ENCODE data around the gene NCKAP5.

The NCKAP5 gene

GRCh38 chr2:132751836-132752235, 816.4 kb downstream of the NCKAP5 start:
- no peak for DNase-seq (ENCODE audit: extremely low read depth in 1 of 2, low read depth in 1 of 2)

GRCh38 chr2:132750606-132751005, 817.7 kb downstream of the NCKAP5 start:
- no peak for DNase-seq (ENCODE audit: extremely low read depth in 1 of 2, low read depth in 1 of 2)

GRCh38 chr2:132747046-132747445, 821.2 kb downstream of the NCKAP5 start:
- DNase-seq (ENCODE audit: extremely low read depth in 1 of 2, low read depth in 1 of 2) = no peak

GRCh38 chr2:132741754-132742153, 826.5 kb downstream of the NCKAP5 start:
- DNase-seq (ENCODE audit: extremely low read depth in 1 of 2, low read depth in 1 of 2) = no peak

GRCh38 chr2:132740081-132740720, 828.1 kb downstream of the NCKAP5 start:
- no peak for DNase-seq (ENCODE audit: extremely low read depth in 1 of 2, low read depth in 1 of 2)

- no peak for DNase-seq (ENCODE audit: extremely low read depth in 1 of 2, low read depth in 1 of 2)
Measured at GRCh38 chr2:132738223-132738622, 830.0 kb downstream of the NCKAP5 start.

- no peak for DNase-seq (ENCODE audit: extremely low read depth in 1 of 2, low read depth in 1 of 2)
Measured at GRCh38 chr2:132736059-132736458, 832.2 kb downstream of the NCKAP5 start.

GRCh38 chr2:132734961-132735360, 833.3 kb downstream of the NCKAP5 start:
- no peak for DNase-seq (ENCODE audit: extremely low read depth in 1 of 2, low read depth in 1 of 2)

- no peak for DNase-seq (ENCODE audit: extremely low read depth in 1 of 2, low read depth in 1 of 2)
Measured at GRCh38 chr2:132733094-132733493, 835.2 kb downstream of the NCKAP5 start.

GRCh38 chr2:132732694-132733093, 835.6 kb downstream of the NCKAP5 start:
- no peak for DNase-seq (ENCODE audit: extremely low read depth in 1 of 2, low read depth in 1 of 2)

- DNase-seq (ENCODE audit: extremely low read depth in 1 of 2, low read depth in 1 of 2) = no peak
Measured at GRCh38 chr2:132731441-132731840, 836.8 kb downstream of the NCKAP5 start.

- no peak for DNase-seq (ENCODE audit: extremely low read depth in 1 of 2, low read depth in 1 of 2)
Measured at GRCh38 chr2:132730611-132731010, 837.7 kb downstream of the NCKAP5 start.

GRCh38 chr2:132729522-132729921, 838.7 kb downstream of the NCKAP5 start:
- DNase-seq (ENCODE audit: extremely low read depth in 1 of 2, low read depth in 1 of 2) = no peak

- DNase-seq (ENCODE audit: extremely low read depth in 1 of 2, low read depth in 1 of 2) = no peak
Measured at GRCh38 chr2:132726155-132726554, 842.1 kb downstream of the NCKAP5 start.

GRCh38 chr2:132725748-132726147, 842.5 kb downstream of the NCKAP5 start:
- no peak for DNase-seq (ENCODE audit: extremely low read depth in 1 of 2, low read depth in 1 of 2)

- DNase-seq (ENCODE audit: extremely low read depth in 1 of 2, low read depth in 1 of 2) = no peak
Measured at GRCh38 chr2:132725148-132725547, 843.1 kb downstream of the NCKAP5 start.

GRCh38 chr2:132721938-132722337, 846.3 kb downstream of the NCKAP5 start:
- DNase-seq (ENCODE audit: extremely low read depth in 1 of 2, low read depth in 1 of 2) = no peak

- no peak for DNase-seq (ENCODE audit: extremely low read depth in 1 of 2, low read depth in 1 of 2)
Measured at GRCh38 chr2:132720393-132720792, 847.9 kb downstream of the NCKAP5 start.

GRCh38 chr2:132719480-132719879, 848.8 kb downstream of the NCKAP5 start:
- no peak for DNase-seq (ENCODE audit: extremely low read depth in 1 of 2, low read depth in 1 of 2)

GRCh38 chr2:132716954-132717353, 851.3 kb downstream of the NCKAP5 start:
- no peak for DNase-seq (ENCODE audit: extremely low read depth in 1 of 2, low read depth in 1 of 2)

GRCh38 chr2:132715386-132716351, 852.6 kb downstream of the NCKAP5 start:
- DNase-seq (ENCODE audit: extremely low read depth in 1 of 2, low read depth in 1 of 2) = no peak

GRCh38 chr2:132703396-132703795, 864.9 kb downstream of the NCKAP5 start:
- DNase-seq (ENCODE audit: extremely low read depth in 1 of 2, low read depth in 1 of 2) = no peak
